Measurements from ENCODE around the gene ZNF101. TPM values are rescaled to one million over a fixed set of nuclear protein-coding genes. Genes with fewer than 3 reads are reported as not detected.
"Not testable (repeated sequence)": the region's sequence is repeated elsewhere in the genome, so short reads cannot be mapped to it uniquely, and the experiment has no call there.

The ZNF101 gene
- total RNA-seq, 2 donors from 2014 or later, result 3.0 to 3.4 TPM

- Histone ChIP-seq H3K27ac (peak overlapping the region; percentile 92 to 95), H3K36me3 (peaks cover 23% of the 10 kb centered on the region), H3K9me3 (no peaks in the 10 kb centered on the region), H3K27me3 (no peaks in the 10 kb centered on the region), H3K4me3 (peak overlapping the region; percentile 83 to 98), H3K4me1 (peaks cover 0 to 22% of the 10 kb centered on the region in 2 donors)
- TF ChIP-seq CTCF (IDR thresholded peaks at IDR 0.05), result no peak
- DNase-seq (ENCODE audit: low spot score), result no peak
Measured at GRCh38 chr19:19662871-19663255, 5.8 kb upstream of the ZNF101 start.

- peaks cover 0 to 27% of the 10 kb centered on the region in 2 donors for H3K4me1 ChIP-seq
- peak; percentile 97 for DNase-seq (ENCODE audit: low spot score)
- H3K27me3 ChIP-seq, result no peaks in the 10 kb centered on the region
- H3K27ac ChIP-seq, result peak within 1 kb of the TSS; percentile 92 to 95
- H3K36me3 ChIP-seq, result peaks cover 17% of the 10 kb centered on the region
- H3K4me3 ChIP-seq, result peak within 1 kb of the TSS; percentile 83 to 98
- no peaks in the 10 kb centered on the region for H3K9me3 ChIP-seq
- TF ChIP-seq CTCF (IDR thresholded peaks at IDR 0.05), result peak in 1 of 2 donors; percentile 38
Measured at GRCh38 chr19:19663256-19664120, 5.2 kb upstream of the ZNF101 start, which contains the start of gene ATP13A1. ATP13A1 (minus strand) TSS chr19:19663676; CDS start chr19:19663666, 10 bp downstream.

DNA sequence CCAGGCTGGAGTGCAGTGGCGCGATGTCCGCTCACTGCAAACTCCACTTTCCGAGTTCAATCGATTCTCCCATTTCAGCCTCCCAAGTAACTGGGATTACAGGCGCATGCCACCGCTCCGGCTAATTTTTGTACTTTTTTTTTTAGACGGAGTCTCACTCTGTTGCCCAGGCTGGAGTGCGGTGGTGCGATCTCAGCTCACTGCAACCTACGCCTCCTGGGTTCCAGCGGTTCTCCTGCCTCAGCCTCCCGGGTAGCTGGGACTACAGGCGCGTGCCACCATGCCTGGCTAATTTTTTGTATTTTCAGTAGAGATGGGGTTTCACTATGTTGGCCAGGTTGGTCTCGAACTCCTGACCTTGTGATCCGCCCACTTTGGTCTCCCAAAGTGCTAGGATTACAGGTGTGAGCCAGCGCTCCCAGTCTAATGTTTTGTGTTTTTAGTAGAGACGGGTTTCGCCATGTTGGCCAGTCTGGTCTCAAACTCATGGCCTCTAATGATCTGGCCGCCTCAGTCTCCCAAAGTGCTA is 3.2 kb upstream of the ZNF101 start:
- DNase-seq (ENCODE audit: low spot score); H3K4me3 ChIP-seq; H3K27me3 ChIP-seq; H3K27ac ChIP-seq; H3K36me3 ChIP-seq; H3K9me3 ChIP-seq: not testable (repeated sequence)
- H3K4me1 ChIP-seq, result peaks cover 0 to 38% of the 10 kb centered on the region in 2 donors

- DNase-seq (ENCODE audit: low spot score), result no peak
- no peaks in the 10 kb centered on the region for H3K36me3 ChIP-seq
- no peaks in the 10 kb centered on the region for H3K27me3 ChIP-seq
- H3K27ac ChIP-seq, result no peak overlapping the region
- peaks cover 0 to 17% of the 10 kb centered on the region in 2 donors for H3K4me1 ChIP-seq
- TF ChIP-seq CTCF (IDR thresholded peaks at IDR 0.05), result no peak
- H3K9me3 ChIP-seq, result no peaks in the 10 kb centered on the region
- no peak overlapping the region for H3K4me3 ChIP-seq
Measured at GRCh38 chr19:19670070-19670551, 1.5 kb downstream of the ZNF101 start.

- H3K4me1 ChIP-seq, result peaks cover 0 to 17% of the 10 kb centered on the region in 2 donors
- H3K36me3 ChIP-seq, result no peaks in the 10 kb centered on the region
- H3K27ac ChIP-seq, result no peak overlapping the region
- no peak for TF ChIP-seq CTCF (IDR thresholded peaks at IDR 0.05)
- DNase-seq (ENCODE audit: low spot score), result no peak
- no peaks in the 10 kb centered on the region for H3K9me3 ChIP-seq
- no peak overlapping the region for H3K4me3 ChIP-seq
- no peaks in the 10 kb centered on the region for H3K27me3 ChIP-seq
Measured at GRCh38 chr19:19672816-19673215, 4.2 kb downstream of the ZNF101 start.

- DNase-seq (ENCODE audit: low spot score), result no peak
- Histone ChIP-seq H3K36me3 (peaks cover 8% of the 10 kb centered on the region), H3K4me1 (peaks cover 0 to 8% of the 10 kb centered on the region in 2 donors), H3K27ac (no peak overlapping the region), H3K27me3 (no peaks in the 10 kb centered on the region), H3K4me3 (no peak overlapping the region), H3K9me3 (peaks cover 0 to 8% of the 10 kb centered on the region in 2 donors)
- no peak for TF ChIP-seq CTCF (IDR thresholded peaks at IDR 0.05)
Measured at GRCh38 chr19:19674315-19674714, 5.7 kb downstream of the ZNF101 start.
